Lung (tissue), 12 donors: Measurements from ENCODE around the gene KRTAP10-7. TPM values are rescaled to one million over a fixed set of nuclear protein-coding genes. Genes with fewer than 3 reads are reported as not detected.
"Not testable (repeated sequence)": the region's sequence is repeated elsewhere in the genome, so short reads cannot be mapped to it uniquely, and the experiment has no call there.

Experiments used
- ATAC-seq: fragments of 200-7000 bp; cut with Tn5 transposase; one replicate; pipeline ENCODE4 v1.9.1; 2020; ENCODE audit warnings: moderate number of reproducible peaks; ENCODE audit not compliant: insufficient read depth, low FRiP score
- DNase-seq, 3 donors: peaks; one replicate each; pipeline ENCODE4 v3.0.0-alpha.2; 2013 to 2017
- H3K27ac ChIP-seq, 2 donors: one replicate each; pipeline ENCODE4 v1.5.1; 2013; ENCODE audit warnings: mild to moderate bottlenecking in 2 of 2, moderate library complexity in 2 of 2, control low read depth in 1 of 2, inconsistent platforms in 1 of 2, low read depth in 1 of 2, low read length in 1 of 2
- H3K27me3 ChIP-seq, 3 donors: one replicate each; pipeline ENCODE4 v1.5.1; 2013; ENCODE audit warnings: low read length in 2 of 3; ENCODE audit not compliant: control insufficient read depth in 3 of 3, insufficient read depth in 3 of 3
- H3K36me3 ChIP-seq, 4 donors: one replicate each; pipeline ENCODE4 v1.5.1; 2013; ENCODE audit warnings: low read length in 4 of 4, mild to moderate bottlenecking in 1 of 4, moderate library complexity in 1 of 4; ENCODE audit not compliant: control insufficient read depth in 4 of 4, insufficient read depth in 4 of 4
- H3K4me1 ChIP-seq, 5 donors: one replicate each; pipeline ENCODE4 v1.5.1; 2013; ENCODE audit warnings: low read length in 5 of 5, mild to moderate bottlenecking in 2 of 5, moderate library complexity in 1 of 5; ENCODE audit not compliant: control insufficient read depth in 5 of 5, insufficient read depth in 5 of 5
- H3K4me3 ChIP-seq: one replicate; pipeline ENCODE4 v1.5.1; 2013; ENCODE audit warnings: mild to moderate bottlenecking, control low read depth, moderate library complexity
- H3K9ac ChIP-seq, 2 donors: one replicate each; pipeline ENCODE4 v1.5.1; 2013; ENCODE audit warnings: low read length in 2 of 2, control low read depth in 1 of 2; ENCODE audit not compliant: insufficient read depth in 1 of 2
- H3K9me3 ChIP-seq, 4 donors: one replicate each; pipeline ENCODE4 v1.5.1; 2013; ENCODE audit warnings: low read length in 3 of 4, mild to moderate bottlenecking in 1 of 4, moderate library complexity in 1 of 4; ENCODE audit not compliant: control insufficient read depth in 4 of 4, insufficient read depth in 3 of 4
- CTCF ChIP-seq: IDR thresholded peaks from 2 replicates; pipeline ENCODE4 v1.5.1; 2012; ENCODE audit warnings: mild to moderate bottlenecking; ENCODE audit errors: control extremely low read depth, extremely low read depth
- WGBS, 2 donors: extraction: QIAGEN DNeasy Blood & Tissue Kit; methylation state at CpG; one replicate each; pipeline ENCODE4 v1.1.7; 2013; 5-methylcytosine and 5-hydroxymethylcytosine counted together
- polyA plus RNA-seq, 2 donors: library from polyadenylated mRNA; stranded (reverse); fragments of 200-250 nt; gene quantifications; one replicate each; pipeline ENCODE4 v1.2.1, GENCODE V29; 2013
- total RNA-seq, 2 donors: library from RNA; depleted of rRNA in 1 of 2; stranded (reverse); fragments of >200 nt in 1 of 2; gene quantifications; one replicate each; pipeline ENCODE4 v1.2.1, GENCODE V29; 2014 to 2021
- donor health status: control.
- donor health status: control.
- donor health status: Bipolar disorder and iron deficiency.
- donor health status: healthy.
- donor health status: DM: yes; HTN: yes; CAD: no.

KRTAP10-7 gene
- total and polyA plus RNA-seq, 4 donors = not detected

DNA sequence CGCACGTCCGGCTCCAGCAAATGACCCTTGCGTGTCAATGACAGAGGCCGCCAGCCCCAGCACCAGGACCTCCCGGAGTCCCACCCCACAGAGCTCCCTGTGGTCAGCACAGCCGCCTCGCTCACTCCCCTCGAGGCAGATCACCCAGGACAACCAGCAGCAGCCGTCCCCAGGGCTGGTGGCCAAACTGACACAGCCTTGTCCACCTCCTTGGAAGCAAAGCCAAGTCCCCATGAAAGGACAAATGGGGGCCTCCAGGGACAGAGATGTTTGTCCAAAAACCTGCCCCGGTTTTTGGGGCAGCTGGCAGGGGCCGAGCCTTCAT, 38.9 kb downstream of the KRTAP10-7 start:
- TF ChIP-seq CTCF = no peak
- H3K9ac ChIP-seq = no peak overlapping the region
- H3K27me3 ChIP-seq = peaks cover 0 to 3% (median 0%) of the 10 kb centered on the region in 3 donors
- WGBS, 2 donors = 88 to 90% methylated on average over 12 of the region's 12 CpGs
- ATAC-seq (no peak), DNase-seq (no peak)
- H3K27ac ChIP-seq = no peak overlapping the region
- peaks cover 0 to 5% (median 0%) of the 10 kb centered on the region in 5 donors for H3K4me1 ChIP-seq
- H3K4me3 ChIP-seq = no peak overlapping the region
- H3K9me3 ChIP-seq = peaks cover 0 to 17% (median 3%) of the 10 kb centered on the region in 4 donors
- no peaks in the 10 kb centered on the region for H3K36me3 ChIP-seq

GRCh38 chr21:44640761-44641160, 40.4 kb downstream of the KRTAP10-7 start:
- Histone ChIP-seq H3K27ac (no peak overlapping the region), H3K4me3 (no peak overlapping the region), H3K4me1 (peaks cover 0 to 5% (median 0%) of the 10 kb centered on the region in 5 donors), H3K36me3 (no peaks in the 10 kb centered on the region), H3K9me3 (peaks cover 0 to 17% (median 6%) of the 10 kb centered on the region in 4 donors), H3K9ac (no peak overlapping the region), H3K27me3 (no peaks in the 10 kb centered on the region)
- ATAC-seq (no peak), DNase-seq (no peak)
- WGBS, 2 donors = 83 to 86% methylated on average over 5 of the region's 5 CpGs
- no peak for TF ChIP-seq CTCF

DNA sequence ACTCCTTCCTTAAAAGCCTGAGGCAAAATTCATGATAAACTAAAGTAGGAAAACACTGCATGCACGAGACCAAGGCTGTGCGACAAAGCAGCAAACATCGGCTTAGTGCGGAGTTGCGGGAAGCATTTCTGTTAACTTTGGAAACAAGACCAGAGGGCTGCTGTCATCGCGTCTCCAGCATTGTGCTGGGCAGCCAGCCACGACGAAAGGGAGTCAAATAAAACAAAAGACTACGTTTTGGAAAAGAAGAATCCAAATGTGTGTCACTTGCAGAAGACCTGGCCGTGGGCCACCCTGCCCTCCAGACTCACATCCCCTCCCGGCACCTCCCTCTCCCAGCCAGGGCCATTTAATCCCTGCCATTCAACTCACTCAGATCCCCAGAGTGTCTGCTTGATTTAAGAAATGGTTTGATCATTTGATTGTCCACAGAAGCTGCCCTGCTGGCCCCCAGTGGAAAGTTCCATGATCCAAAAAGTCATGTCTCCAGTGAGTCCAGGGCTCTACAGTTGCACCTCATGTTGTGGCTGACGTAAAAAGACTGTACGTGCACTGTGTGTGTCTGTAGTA, 43.4 kb downstream of the KRTAP10-7 start:
- Histone ChIP-seq H3K27ac (no peak overlapping the region), H3K4me3 (no peak overlapping the region), H3K36me3 (no peaks in the 10 kb centered on the region), H3K9me3 (peaks cover 0 to 17% (median 6%) of the 10 kb centered on the region in 4 donors), H3K9ac (no peak overlapping the region), H3K4me1 (no peaks in the 10 kb centered on the region), H3K27me3 (no peaks in the 10 kb centered on the region)
- peak in 2 of 3 donors; percentile 11 to 30 for DNase-seq
- WGBS, 2 donors = 63 to 76% methylated on average over 14 of the region's 14 CpGs
- TF ChIP-seq CTCF = no peak
- ATAC-seq = no peak

DNA sequence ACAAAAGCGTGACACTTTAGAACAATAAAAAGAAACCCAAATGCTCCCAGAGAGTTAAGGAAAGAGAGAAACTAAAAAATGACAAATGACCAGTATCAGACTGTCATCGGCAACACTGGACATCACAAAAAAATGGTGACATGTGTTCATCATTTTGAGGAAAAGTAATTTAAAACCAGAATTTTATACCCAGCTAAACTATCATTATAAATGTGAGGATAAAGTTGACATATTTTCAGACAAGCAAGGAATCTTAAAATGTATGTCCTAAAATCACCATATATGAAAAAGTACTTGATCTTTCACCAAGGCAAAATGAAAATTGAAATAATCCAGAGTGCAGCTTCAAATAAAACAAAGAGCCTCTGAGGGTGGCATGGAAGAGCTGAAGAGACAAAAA, 44.5 kb downstream of the KRTAP10-7 start:
- Histone ChIP-seq H3K9me3 (peaks cover 0 to 16% (median 6%) of the 10 kb centered on the region in 4 donors), H3K27me3 (no peaks in the 10 kb centered on the region), H3K4me1 (no peaks in the 10 kb centered on the region), H3K36me3 (no peaks in the 10 kb centered on the region), H3K4me3 (no peak overlapping the region), H3K27ac (no peak overlapping the region), H3K9ac (no peak overlapping the region)
- DNase-seq = no peak
- no peak for ATAC-seq
- TF ChIP-seq CTCF = no peak
- 48 to 50% methylated on average over 2 of the region's 2 CpGs for WGBS, 2 donors

- not testable (repeated sequence) for ATAC-seq, H3K4me1 ChIP-seq, DNase-seq, H3K9me3 ChIP-seq, H3K27me3 ChIP-seq, H3K27ac ChIP-seq, H3K4me3 ChIP-seq, H3K36me3 ChIP-seq, H3K9ac ChIP-seq
- WGBS, 2 donors = 75 to 80% methylated on average over 21 of the region's 21 CpGs
Measured at GRCh38 chr21:44646366-44647221, 46.2 kb downstream of the KRTAP10-7 start, which contains the start of gene KRTAP10-11. Gene KRTAP10-11, plus strand, starts transcription at chr21:44646414. Its CDS starts 45 bp downstream, at chr21:44646459.
